ENCODE measurements around the gene RIT2. TPM values are rescaled to one million over a fixed set of nuclear protein-coding genes. Genes with fewer than 3 reads are reported as not detected.
"Not testable (repeated sequence)": the region's sequence is repeated elsewhere in the genome, so short reads cannot be mapped to it uniquely, and the experiment has no call there.

Gene RIT2
- total RNA-seq, 2 experiments from 2014 or later: not detected

DNA sequence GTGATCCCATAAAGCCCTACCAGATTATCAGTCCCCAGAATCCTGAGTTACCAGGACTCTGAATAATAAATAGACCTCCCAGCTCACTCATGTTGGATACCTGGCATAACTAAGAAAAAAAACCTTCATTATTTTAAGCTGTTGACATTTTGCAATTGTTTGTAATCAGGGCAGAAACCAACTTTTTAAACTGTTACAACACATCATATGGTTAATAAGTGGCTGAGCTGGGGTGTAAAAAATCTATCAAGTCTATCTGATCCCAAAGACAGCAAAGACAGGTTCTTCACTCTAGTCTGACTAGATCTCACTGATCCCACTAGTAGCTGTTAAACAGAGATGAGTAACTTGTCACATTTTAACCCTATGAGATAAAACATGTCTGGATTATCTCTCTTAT is 370.3 kb downstream of the RIT2 start:
- POLR2A ChIA-PET: interaction anchor here (1.5 kb wide), 1 partner anchor 25 kb away, joined by 4 read pairs; no protein-coding TSS in a partner anchor
- DNase-seq: no peak
- intact Hi-C loops (cut with micrococcal nuclease): no loop called here
- Mint-ChIP-seq H3K27me3 (no peaks in the 10 kb centered on the region), H3K27ac (no peak overlapping the region), H3K36me3 (ENCODE audit: low read depth) (no peaks in the 10 kb centered on the region), H3K4me1 (ENCODE audit: low read depth) (no peaks in the 10 kb centered on the region), H3K4me3 (no peak overlapping the region), H3K9me3 (peaks cover 2% of the 10 kb centered on the region)
- TF ChIP-seq, protein P1, sequence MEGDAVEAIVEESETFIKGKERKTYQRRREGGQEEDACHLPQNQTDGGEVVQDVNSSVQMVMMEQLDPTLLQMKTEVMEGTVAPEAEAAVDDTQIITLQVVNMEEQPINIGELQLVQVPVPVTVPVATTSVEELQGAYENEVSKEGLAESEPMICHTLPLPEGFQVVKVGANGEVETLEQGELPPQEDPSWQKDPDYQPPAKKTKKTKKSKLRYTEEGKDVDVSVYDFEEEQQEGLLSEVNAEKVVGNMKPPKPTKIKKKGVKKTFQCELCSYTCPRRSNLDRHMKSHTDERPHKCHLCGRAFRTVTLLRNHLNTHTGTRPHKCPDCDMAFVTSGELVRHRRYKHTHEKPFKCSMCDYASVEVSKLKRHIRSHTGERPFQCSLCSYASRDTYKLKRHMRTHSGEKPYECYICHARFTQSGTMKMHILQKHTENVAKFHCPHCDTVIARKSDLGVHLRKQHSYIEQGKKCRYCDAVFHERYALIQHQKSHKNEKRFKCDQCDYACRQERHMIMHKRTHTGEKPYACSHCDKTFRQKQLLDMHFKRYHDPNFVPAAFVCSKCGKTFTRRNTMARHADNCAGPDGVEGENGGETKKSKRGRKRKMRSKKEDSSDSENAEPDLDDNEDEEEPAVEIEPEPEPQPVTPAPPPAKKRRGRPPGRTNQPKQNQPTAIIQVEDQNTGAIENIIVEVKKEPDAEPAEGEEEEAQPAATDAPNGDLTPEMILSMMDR (IDR thresholded peaks at IDR 0.05): no peak
- CTCF ChIA-PET: interaction anchor here (1.6 kb wide), 1 partner anchor 631 kb away, joined by 4 read pairs; no protein-coding TSS in a partner anchor
- ATAC-seq: no peak

DNA sequence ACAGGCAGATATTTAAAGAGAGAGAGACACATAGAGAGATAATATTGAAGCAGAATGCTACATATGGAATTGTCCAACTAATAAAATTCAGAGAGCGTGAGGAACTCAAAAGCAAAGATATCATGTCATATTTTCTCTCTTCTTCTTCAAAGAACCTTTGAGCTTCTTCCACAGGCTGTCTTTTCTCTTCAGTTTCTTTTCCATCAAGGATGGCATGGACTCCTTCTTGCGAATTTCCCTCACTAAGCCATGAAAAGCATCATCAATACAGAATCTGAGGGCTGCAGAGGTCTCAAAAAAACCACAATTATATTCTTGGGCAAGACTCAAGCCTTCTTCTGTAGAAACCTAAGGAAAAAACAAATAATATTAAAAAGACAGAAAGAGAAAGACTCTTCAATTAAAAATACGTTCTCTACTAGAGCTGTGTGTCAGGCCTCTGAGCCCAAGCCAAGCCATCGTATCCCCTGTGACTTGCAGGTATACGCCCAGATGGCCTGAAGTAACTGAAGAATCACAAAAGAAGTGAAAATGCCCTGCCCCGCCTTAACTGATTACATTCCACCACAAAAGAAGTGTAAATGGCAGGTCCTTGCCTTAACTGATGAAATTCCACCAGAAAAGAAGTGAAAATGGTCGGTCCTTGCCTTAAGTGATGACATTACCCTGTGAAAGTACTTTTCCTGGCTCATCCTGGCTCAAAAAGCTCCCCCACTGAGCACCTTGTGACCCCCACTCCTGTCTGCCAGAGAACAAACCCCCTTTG is 371.9 kb downstream of the RIT2 start:
- CTCF ChIA-PET: no interaction called here
- no peak overlapping the region for H3K27ac Mint-ChIP-seq
- ATAC-seq: no peak
- H3K4me3 Mint-ChIP-seq: no peak overlapping the region
- POLR2A ChIA-PET: no interaction called here
- peaks cover 2% of the 10 kb centered on the region for H3K9me3 Mint-ChIP-seq
- TF ChIP-seq, protein P1 (IDR thresholded peaks at IDR 0.05): no peak
- no peaks in the 10 kb centered on the region for H3K27me3 Mint-ChIP-seq
- H3K4me1 Mint-ChIP-seq (ENCODE audit: low read depth): no peaks in the 10 kb centered on the region
- intact Hi-C loops (cut with micrococcal nuclease): no loop called here
- no peaks in the 10 kb centered on the region for H3K36me3 Mint-ChIP-seq (ENCODE audit: low read depth)
- DNase-seq: no peak

DNA sequence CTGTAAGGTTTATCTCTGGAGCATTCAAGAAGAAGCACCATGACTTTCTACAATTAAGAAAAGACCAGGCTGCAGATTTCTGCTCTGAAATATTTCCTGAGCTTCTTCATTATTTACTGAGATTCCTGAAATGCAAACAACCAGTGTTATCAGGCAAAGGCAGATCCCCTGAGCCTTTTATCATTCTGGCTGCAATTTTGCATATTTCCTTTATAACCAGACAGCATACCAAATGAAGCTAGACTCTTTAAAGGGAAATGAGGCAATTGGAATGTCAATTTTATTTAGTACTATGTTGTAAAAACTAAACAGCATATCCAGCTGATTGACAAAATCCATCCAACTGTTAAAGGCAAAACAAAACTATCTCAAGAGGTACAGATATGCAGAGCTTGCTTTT is 372.5 kb downstream of the RIT2 start:
- ChIA-PET POLR2A (no interaction called here), CTCF (no interaction called here)
- H3K36me3 Mint-ChIP-seq (ENCODE audit: low read depth): no peaks in the 10 kb centered on the region
- DNase-seq: no peak
- no peak overlapping the region for H3K27ac Mint-ChIP-seq
- H3K27me3 Mint-ChIP-seq: no peaks in the 10 kb centered on the region
- TF ChIP-seq, protein P1 (IDR thresholded peaks at IDR 0.05): no peak
- no peak for ATAC-seq
- peaks cover 2% of the 10 kb centered on the region for H3K9me3 Mint-ChIP-seq
- no peaks in the 10 kb centered on the region for H3K4me1 Mint-ChIP-seq (ENCODE audit: low read depth)
- H3K4me3 Mint-ChIP-seq: no peak overlapping the region
- intact Hi-C loops (cut with micrococcal nuclease): no loop called here

DNA sequence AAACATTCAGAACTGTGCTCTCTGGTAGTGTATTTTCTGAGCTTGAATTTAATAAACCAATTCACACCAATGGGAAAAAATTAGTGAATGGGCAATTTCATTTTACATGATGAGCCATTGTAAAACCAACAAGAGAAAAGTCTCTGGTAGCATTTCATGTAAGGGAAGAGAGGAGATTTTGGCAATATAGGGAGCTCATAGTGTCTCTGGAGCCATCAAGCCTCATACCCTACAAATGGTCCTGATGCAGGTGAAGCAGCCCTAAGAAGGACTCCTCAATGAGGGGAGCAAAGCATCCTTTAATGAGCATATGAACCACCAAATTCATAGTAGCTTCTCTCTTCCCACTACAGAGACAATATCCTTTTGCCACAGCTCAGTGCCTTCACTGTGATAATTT is 373.0 kb downstream of the RIT2 start:
- Mint-ChIP-seq H3K27me3 (no peaks in the 10 kb centered on the region), H3K27ac (no peak overlapping the region), H3K36me3 (ENCODE audit: low read depth) (no peaks in the 10 kb centered on the region), H3K9me3 (peaks cover 2% of the 10 kb centered on the region), H3K4me1 (ENCODE audit: low read depth) (no peaks in the 10 kb centered on the region), H3K4me3 (no peak overlapping the region)
- intact Hi-C loops (cut with micrococcal nuclease): no loop called here
- TF ChIP-seq, protein P1 (IDR thresholded peaks at IDR 0.05): no peak
- POLR2A ChIA-PET: no interaction called here
- ATAC-seq (no peak), DNase-seq (no peak)
- CTCF ChIA-PET: no interaction called here

DNA sequence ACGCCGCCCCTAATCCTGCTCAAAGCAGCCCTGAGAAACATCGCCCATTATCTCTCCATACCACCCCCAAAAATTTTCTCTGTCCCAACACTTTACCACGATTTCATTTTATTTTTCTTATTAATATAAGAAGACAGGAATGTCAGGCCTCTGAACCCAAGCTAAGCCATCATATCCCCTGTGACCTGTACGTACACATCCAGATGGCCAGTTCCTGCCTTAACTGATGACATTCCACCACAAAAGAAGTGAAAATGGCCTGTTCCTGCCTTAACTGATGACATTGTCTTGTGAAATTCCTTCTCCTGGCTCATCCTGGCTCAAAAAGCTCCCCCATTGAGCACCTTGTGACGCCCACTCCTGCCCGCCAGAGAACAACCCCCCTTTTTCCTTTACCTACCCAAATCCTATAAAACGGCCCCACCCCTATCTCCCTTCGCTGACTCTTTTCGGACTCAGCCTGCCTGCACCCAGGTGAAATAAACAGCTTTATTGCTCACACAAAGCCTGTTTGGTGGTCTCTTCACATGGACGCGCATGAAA is 373.6 kb downstream of the RIT2 start:
- H3K27me3 Mint-ChIP-seq; ATAC-seq; H3K36me3 Mint-ChIP-seq (ENCODE audit: low read depth); intact Hi-C loops (cut with micrococcal nuclease); H3K4me1 Mint-ChIP-seq (ENCODE audit: low read depth); H3K4me3 Mint-ChIP-seq; H3K9me3 Mint-ChIP-seq; H3K27ac Mint-ChIP-seq; DNase-seq; POLR2A ChIA-PET; CTCF ChIA-PET: not testable (repeated sequence)

DNA sequence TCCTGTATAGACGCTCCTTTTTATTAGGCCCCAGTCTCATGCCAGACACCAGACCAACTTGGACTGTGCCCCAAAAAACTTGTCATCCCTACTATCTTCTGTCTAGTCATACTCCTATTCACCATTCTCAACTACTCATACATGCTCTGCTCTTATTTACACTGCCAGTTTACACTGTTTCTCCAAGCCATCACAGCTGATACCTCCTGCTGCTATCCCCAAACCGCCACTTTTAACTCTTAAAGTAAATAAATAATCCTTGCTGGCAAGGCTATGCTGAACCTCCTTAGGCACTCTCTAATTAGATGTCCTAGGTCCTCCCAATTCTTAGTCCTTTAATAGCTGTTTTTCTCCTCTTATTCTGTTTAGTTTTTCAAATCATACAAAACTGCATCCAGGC is 374.2 kb downstream of the RIT2 start:
- H3K4me1 Mint-ChIP-seq (ENCODE audit: low read depth); H3K9me3 Mint-ChIP-seq; H3K36me3 Mint-ChIP-seq (ENCODE audit: low read depth); POLR2A ChIA-PET; CTCF ChIA-PET; H3K27ac Mint-ChIP-seq; intact Hi-C loops (cut with micrococcal nuclease); DNase-seq; ATAC-seq; H3K27me3 Mint-ChIP-seq; H3K4me3 Mint-ChIP-seq: not testable (repeated sequence)
